ENCODE data around the gene OPRL1.

The OPRL1 gene

GRCh38 chr20:64072498-64073063 lies 7.3 kb upstream of the OPRL1 start:
- no peak for DNase-seq (ENCODE audit: low read depth)

GRCh38 chr20:64073476-64074183 lies 6.3 kb upstream of the OPRL1 start:
- DNase-seq (ENCODE audit: low read depth), result no peak

GRCh38 chr20:64074184-64074789 lies 5.6 kb upstream of the OPRL1 start:
- no peak for DNase-seq (ENCODE audit: low read depth)

- DNase-seq (ENCODE audit: low read depth), result no peak
Measured at GRCh38 chr20:64074963-64075362, 4.9 kb upstream of the OPRL1 start.

- DNase-seq (ENCODE audit: low read depth), result no peak
Measured at GRCh38 chr20:64075556-64075955, 4.3 kb upstream of the OPRL1 start.

- DNase-seq (ENCODE audit: low read depth), result no peak
Measured at GRCh38 chr20:64076061-64076997, 3.6 kb upstream of the OPRL1 start.

GRCh38 chr20:64077094-64077493 lies 2.8 kb upstream of the OPRL1 start:
- no peak for DNase-seq (ENCODE audit: low read depth)

- no peak for DNase-seq (ENCODE audit: low read depth)
Measured at GRCh38 chr20:64077541-64077875, 2.4 kb upstream of the OPRL1 start.

- no peak for DNase-seq (ENCODE audit: low read depth)
Measured at GRCh38 chr20:64077876-64078551, 1.9 kb upstream of the OPRL1 start.

GRCh38 chr20:64078934-64079272 lies 979 bp upstream of the OPRL1 start:
- no peak for DNase-seq (ENCODE audit: low read depth)

GRCh38 chr20:64079273-64080012 lies 439 bp upstream of the OPRL1 start, which contains the start of gene RGS19:
RGS19 (minus strand) TSS chr20:64079518; CDS start chr20:64076886, 2,632 bp downstream.
- peak; percentile 40 for DNase-seq (ENCODE audit: low read depth)

GRCh38 chr20:64080813-64081623 lies 1.1 kb downstream of the OPRL1 start:
- DNase-seq (ENCODE audit: low read depth), result no peak

GRCh38 chr20:64081624-64081964 lies 1.7 kb downstream of the OPRL1 start:
- no peak for DNase-seq (ENCODE audit: low read depth)

- no peak for DNase-seq (ENCODE audit: low read depth)
Measured at GRCh38 chr20:64082126-64082731, 2.3 kb downstream of the OPRL1 start.

- no peak for DNase-seq (ENCODE audit: low read depth)
Measured at GRCh38 chr20:64082820-64083377, 3.0 kb downstream of the OPRL1 start.

- DNase-seq (ENCODE audit: low read depth), result peak; percentile 53
Measured at GRCh38 chr20:64083378-64083803, 3.5 kb downstream of the OPRL1 start.

GRCh38 chr20:64083804-64084684 lies 4.2 kb downstream of the OPRL1 start, which contains the start of gene LKAAEAR1:
LKAAEAR1 (minus strand) TSS chr20:64084398; CDS start chr20:64084219, 179 bp downstream.
- DNase-seq (ENCODE audit: low read depth), result no peak

- no peak for DNase-seq (ENCODE audit: low read depth)
Measured at GRCh38 chr20:64084685-64085152, 4.8 kb downstream of the OPRL1 start.

All from stimulated activated CD8-positive, alpha-beta memory T cell treated with anti-CD3 and anti-CD28 coated beads, Interleukin-15, amount 100 ng/mL, for 24 hours (primary cell).